ENCODE measurements around the gene SNX25. TPM values are rescaled to one million over a fixed set of nuclear protein-coding genes. Genes with fewer than 3 reads are reported as not detected.

The SNX25 gene
- polyA plus RNA-seq, 1 donor from 2014 or later, result 6.4 TPM

- no peaks in the 10 kb centered on the region for H3K36me3 ChIP-seq (ENCODE audit: insufficient read depth, low read length)
- TF ChIP-seq REST (IDR thresholded peaks at IDR 0.05; ENCODE audit: borderline replicate concordance), result no peak
- no peak for TF ChIP-seq EP300 (conservative IDR thresholded peaks at IDR 0.05; ENCODE audit: poor library complexity, severe bottlenecking)
- no peak for TF ChIP-seq CTCF (IDR thresholded peaks at IDR 0.05; ENCODE audit: poor library complexity, severe bottlenecking)
- TF ChIP-seq TAF1 (IDR thresholded peaks at IDR 0.05; ENCODE audit: low read depth), result no peak
- TF ChIP-seq SMC3 (conservative IDR thresholded peaks at IDR 0.05; ENCODE audit: poor library complexity), result no peak
- no peak for TF ChIP-seq POLR2AphosphoS5 (IDR thresholded peaks at IDR 0.05)
- TF ChIP-seq MXI1 (conservative IDR thresholded peaks at IDR 0.05; ENCODE audit: poor library complexity, severe bottlenecking), result no peak
- no peak for TF ChIP-seq EZH2 (IDR thresholded peaks at IDR 0.05; ENCODE audit: borderline replicate concordance, insufficient read depth, low read length, poor library complexity, severe bottlenecking)
- TF ChIP-seq RAD21 (conservative IDR thresholded peaks at IDR 0.05), result no peak
- no peaks in the 10 kb centered on the region for H3F3A ChIP-seq (ENCODE audit: insufficient read depth, low read length, poor library complexity, severe bottlenecking)
- no peak overlapping the region for H3K9ac ChIP-seq (ENCODE audit: low read length)
- H3K9me3 ChIP-seq (ENCODE audit: low read length), result no peaks in the 10 kb centered on the region
- H3K4me2 ChIP-seq (ENCODE audit: low read length), result no peak overlapping the region
- no peaks in the 10 kb centered on the region for H3K9me2 ChIP-seq (ENCODE audit: insufficient read depth, low read length)
- H2AFZ ChIP-seq (ENCODE audit: low read depth, low read length), result no peak overlapping the region
- no peak overlapping the region for H3K27ac ChIP-seq (ENCODE audit: low read length)
- no peaks in the 10 kb centered on the region for H3K79me2 ChIP-seq (replicated peaks; ENCODE audit: insufficient read depth, low read length)
- H3K4me3 ChIP-seq (ENCODE audit: low read length), result no peak overlapping the region
- H3K27me3 ChIP-seq (ENCODE audit: insufficient read depth, low read depth, low read length), result no peaks in the 10 kb centered on the region
- no peaks in the 10 kb centered on the region for H4K20me1 ChIP-seq (ENCODE audit: insufficient read depth)
Measured at GRCh38 chr4:185254434-185254833, 45.0 kb downstream of the SNX25 start.

GRCh38 chr4:185255868-185256267 lies 46.5 kb downstream of the SNX25 start:
- Histone ChIP-seq H3K79me2 (replicated peaks; ENCODE audit: insufficient read depth, low read length) (no peaks in the 10 kb centered on the region), H3K27ac (ENCODE audit: low read length) (no peak overlapping the region), H4K20me1 (ENCODE audit: insufficient read depth) (no peaks in the 10 kb centered on the region), H3K9me3 (ENCODE audit: low read length) (no peaks in the 10 kb centered on the region), H3K9ac (ENCODE audit: low read length) (no peak overlapping the region), H3K9me2 (ENCODE audit: insufficient read depth, low read length) (no peaks in the 10 kb centered on the region), H3K27me3 (ENCODE audit: insufficient read depth, low read depth, low read length) (no peaks in the 10 kb centered on the region), H3K4me3 (ENCODE audit: low read length) (no peak overlapping the region), H2AFZ (ENCODE audit: low read depth, low read length) (no peak overlapping the region), H3F3A (ENCODE audit: insufficient read depth, low read length, poor library complexity, severe bottlenecking) (no peaks in the 10 kb centered on the region), H3K36me3 (ENCODE audit: insufficient read depth, low read length) (no peaks in the 10 kb centered on the region), H3K4me2 (ENCODE audit: low read length) (no peak overlapping the region)
- TF ChIP-seq EP300 (conservative IDR thresholded peaks at IDR 0.05; ENCODE audit: poor library complexity, severe bottlenecking) (no peak), CTCF (IDR thresholded peaks at IDR 0.05; ENCODE audit: poor library complexity, severe bottlenecking) (no peak), REST (IDR thresholded peaks at IDR 0.05; ENCODE audit: borderline replicate concordance) (no peak), TAF1 (IDR thresholded peaks at IDR 0.05; ENCODE audit: low read depth) (no peak), MXI1 (conservative IDR thresholded peaks at IDR 0.05; ENCODE audit: poor library complexity, severe bottlenecking) (no peak), POLR2AphosphoS5 (IDR thresholded peaks at IDR 0.05) (no peak), EZH2 (IDR thresholded peaks at IDR 0.05; ENCODE audit: borderline replicate concordance, insufficient read depth, low read length, poor library complexity, severe bottlenecking) (no peak), SMC3 (conservative IDR thresholded peaks at IDR 0.05; ENCODE audit: poor library complexity) (no peak), RAD21 (conservative IDR thresholded peaks at IDR 0.05) (no peak)

All from neural cell (in vitro differentiated cells).